ENCODE results near the gene SMCO2. TPM values are rescaled to one million over a fixed set of nuclear protein-coding genes. Genes with fewer than 3 reads are reported as not detected.

The SMCO2 gene
- total RNA-seq, 1 experiment from 2014 or later, result 0.20 TPM

DNA sequence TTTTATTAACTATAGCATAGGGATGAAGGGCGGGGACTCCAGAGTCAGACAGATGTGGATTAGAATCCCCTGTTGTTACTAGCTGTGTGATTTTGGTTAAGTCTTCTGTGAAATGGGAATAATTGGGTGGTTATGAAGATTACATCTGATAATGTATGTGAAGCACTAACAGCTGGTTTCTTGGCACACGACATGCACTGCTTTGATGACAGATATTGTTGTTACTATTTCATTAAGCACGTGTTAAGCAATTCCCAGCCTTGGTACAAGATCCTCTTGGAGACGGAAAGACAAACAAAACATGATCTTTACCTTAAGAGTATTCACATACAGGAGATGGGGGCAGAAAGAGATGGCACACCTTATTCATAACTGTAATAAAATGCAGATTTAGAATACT is 85.4 kb downstream of the SMCO2 start:
- Histone ChIP-seq H3K27me3 (ENCODE audit: insufficient read depth, low read length) (no peaks in the 10 kb centered on the region), H3K4me2 (ENCODE audit: insufficient read depth, insufficient read length, low read length) (no peak overlapping the region), H3K9me3 (ENCODE audit: control insufficient read depth, low read depth, low read length) (no peaks in the 10 kb centered on the region), H4K91ac (ENCODE audit: insufficient read length, low read depth, low read length) (no peak overlapping the region), H3K23ac (ENCODE audit: insufficient read length, low read depth, low read length) (no peak overlapping the region), H2BK20ac (ENCODE audit: low read depth, low read length, poor library complexity, severe bottlenecking) (no peak overlapping the region), H2AFZ (ENCODE audit: low read length) (no peak overlapping the region), H3K9ac (ENCODE audit: extremely low read depth, insufficient read length, low read length) (no peak overlapping the region), H3K18ac (ENCODE audit: insufficient read length, low read depth, low read length) (no peak overlapping the region), H4K20me1 (ENCODE audit: control insufficient read depth, insufficient read depth, insufficient read length) (no peaks in the 10 kb centered on the region), H3K27ac (ENCODE audit: insufficient read length, low read depth, low read length) (no peak overlapping the region), H2BK15ac (ENCODE audit: low read depth, low read length) (no peak overlapping the region), H3K23me2 (ENCODE audit: insufficient read length, low read depth, low read length, poor library complexity, severe bottlenecking) (no peaks in the 10 kb centered on the region), H3K79me1 (ENCODE audit: insufficient read depth, low read depth, low read length, poor library complexity, severe bottlenecking) (peaks cover 3% of the 10 kb centered on the region), H3K56ac (ENCODE audit: insufficient read length, low read depth, low read length) (no peak overlapping the region), H3T11ph (ENCODE audit: low read length) (no peak overlapping the region), H2AK5ac (ENCODE audit: insufficient read length, low read length) (no peak overlapping the region), H3K14ac (ENCODE audit: insufficient read depth, low read length) (no peak overlapping the region), H4K5ac (ENCODE audit: insufficient read length, low read depth, low read length) (no peak overlapping the region), H2BK12ac (ENCODE audit: insufficient read length, low read depth, low read length) (no peak overlapping the region), H3K4ac (ENCODE audit: low read depth, low read length) (no peak overlapping the region), H2BK120ac (ENCODE audit: low read depth, low read length, poor library complexity, severe bottlenecking) (no peak overlapping the region), H2BK5ac (ENCODE audit: insufficient read length, low read length) (no peak overlapping the region), H4K8ac (replicated peaks; ENCODE audit: insufficient read length, low read depth, low read length) (no peak overlapping the region), H3K79me2 (ENCODE audit: insufficient read depth, low read length) (peaks cover 2% of the 10 kb centered on the region; the same call in 1 of the 2 replicates), H3K4me1 (ENCODE audit: insufficient read depth, low read length) (peaks cover 4% of the 10 kb centered on the region; the same call in 1 of the 2 replicates)
- peaks cover 3% of the 10 kb centered on the region for H3K27me3 Mint-ChIP-seq (ENCODE audit: low read depth)
- no peaks in the 10 kb centered on the region for H3K9me3 Mint-ChIP-seq
- no peak for TF ChIP-seq CTCF (conservative IDR thresholded peaks at IDR 0.05)
- no peak overlapping the region for H3K4me3 Mint-ChIP-seq
- DNase-seq, result no peak
- no CpG with 5 or more reads among the region's 4 CpGs for WGBS (ENCODE audit: extremely low coverage, insufficient read length, low lambda C conversion rate)
- H3K36me3 Mint-ChIP-seq (ENCODE audit: insufficient read depth in 1 of 3, low read depth in 3 of 3), result peaks cover 0 to 5% (median 1%) of the 10 kb centered on the region in 3 experiments; a peak in 4 of 7 replicates
- H3K27ac Mint-ChIP-seq, result no peak overlapping the region
- peaks cover 28 to 29% of the 10 kb centered on the region in 2 experiments for H3K4me1 Mint-ChIP-seq
